ENCODE results near the gene MED15. TPM values are rescaled to one million over a fixed set of nuclear protein-coding genes. Genes with fewer than 3 reads are reported as not detected.
A peak's percentile ranks its signal among the peaks of the same experiment; 100 is the strongest.

The MED15 gene
- total RNA-seq: 17.3 TPM

GRCh38 chr22:20507253-20508066 lies at the start of gene MED15:
MED15 (plus strand) TSS chr22:20507610; CDS start chr22:20507679, 69 bp downstream.

GRCh38 chr22:20494978-20495860 lies 12.2 kb upstream of the MED15 start, which contains the start of gene KLHL22:
KLHL22 (minus strand) TSS chr22:20495795; CDS start chr22:20489211, 6,584 bp downstream.

Small RNA genes within 50 kb of the gene (small RNA-seq; reads per million reads assigned to genes)
- gene IGLL4P (not detected), gene RF00019 (not detected), gene RN7SL812P (not detected), gene RNY1P9 (1.3 reads per million, percentile 81 among the genes with 10 or more reads in this experiment)

Other genes with a start within 250 kb of the MED15 start
- gene RTN4R, start 239.3 kb upstream of the MED15 start, total RNA-seq: 12.5 TPM
- 42.2 TPM for gene DGCR6L, start 187.6 kb upstream of the MED15 start, total RNA-seq
- 26.1 TPM for gene ZNF74, start 113.5 kb upstream of the MED15 start, total RNA-seq
- gene SCARF2, start 69.8 kb upstream of the MED15 start, total RNA-seq: 3.5 TPM
- 58.8 TPM for gene KLHL22, start 11.8 kb upstream of the MED15 start, total RNA-seq

All from diencephalon (tissue), 1 donor.